Smooth muscle cell of the pulmonary artery (primary cell): ENCODE data around the gene OR13A1. TPM values are rescaled to one million over a fixed set of nuclear protein-coding genes. Genes with fewer than 3 reads are reported as not detected.

Source experiments
- total RNA-seq: library from RNA; depleted of rRNA; stranded (reverse); fragments of >200 nt; gene quantifications from 2 replicates; pipeline ENCODE4 v1.2.3, GENCODE V29; 2014

OR13A1 gene, protein sequence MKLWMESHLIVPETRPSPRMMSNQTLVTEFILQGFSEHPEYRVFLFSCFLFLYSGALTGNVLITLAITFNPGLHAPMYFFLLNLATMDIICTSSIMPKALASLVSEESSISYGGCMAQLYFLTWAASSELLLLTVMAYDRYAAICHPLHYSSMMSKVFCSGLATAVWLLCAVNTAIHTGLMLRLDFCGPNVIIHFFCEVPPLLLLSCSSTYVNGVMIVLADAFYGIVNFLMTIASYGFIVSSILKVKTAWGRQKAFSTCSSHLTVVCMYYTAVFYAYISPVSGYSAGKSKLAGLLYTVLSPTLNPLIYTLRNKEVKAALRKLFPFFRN
- total RNA-seq = not detected in 2 replicates

DNA sequence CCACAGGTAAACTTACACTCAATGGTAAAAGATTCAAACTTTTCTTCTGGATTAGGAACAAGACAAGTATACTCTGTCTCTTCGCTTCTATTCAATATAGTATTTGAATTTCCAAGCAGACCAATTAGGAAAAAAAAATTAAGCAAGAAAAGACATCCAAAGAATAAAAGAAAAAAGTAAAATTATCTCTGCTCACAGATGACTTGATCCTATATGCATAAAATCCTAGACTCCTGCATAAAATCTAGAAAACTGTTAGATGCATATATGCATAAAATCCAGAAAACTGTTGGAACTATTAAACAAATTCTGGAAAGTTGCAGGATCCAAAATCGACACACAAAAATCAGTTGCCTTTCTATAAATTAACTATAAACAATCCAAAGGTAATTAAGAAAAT is at the start of gene OR13A1:
TSS of gene OR13A1 (minus strand) at position 101 of the 400 bp plus-strand sequence. CDS start 11,186 bp downstream, outside the sequence.

Other genes with a start within 250 kb of the OR13A1 start
- not detected in 2 replicates for gene ALOX5, start 58.6 kb upstream of the OR13A1 start, total RNA-seq